PC-3 (cell line): Measurements from ENCODE around the gene GNB1. TPM values are rescaled to one million over a fixed set of nuclear protein-coding genes. Genes with fewer than 3 reads are reported as not detected.

ENCODE experiments used
- ATAC-seq: fragments of 200-7000 bp; cut with Tn5 transposase; 2 replicates; pipeline ENCODE4 v1.9.1; 2020; ENCODE audit warnings: mild to moderate bottlenecking, moderate library complexity
- BruUV-seq: library from RNA; stranded (reverse); fragments of 400-500 nt; replicated peaks from 2 replicates; lab custom pipeline; 2021; lab: Mats Ljungman, UMichigan
- CTCF ChIA-PET: fragments of 300-600 bp; sonication (Branson Sonifier 250); formaldehyde crosslinking; loops from one replicate; lab custom pipeline; 2022; ENCODE audit warnings: antibody characterized with exemption; lab: Charles Lee
- POLR2A ChIA-PET: fragments of 300-600 bp; sonication (Branson Sonifier 250); formaldehyde crosslinking; loops from one replicate; lab custom pipeline; 2022; ENCODE audit warnings: antibody characterized with exemption; ENCODE audit not compliant: unreplicated experiment; lab: Charles Lee
- DNase-seq: peaks from one replicate; pipeline ENCODE4 v3.0.0-alpha.2; 2015
- H2AFZ ChIP-seq: fragments of 300-600 bp; sonication (generic); 2 replicates; pipeline ENCODE4 v1.6.0; 2016; ENCODE audit warnings: antibody characterized with exemption, low read length
- H3F3A ChIP-seq: fragments of 300-600 bp; sonication (generic); one replicate; pipeline ENCODE4 v1.6.0; 2017; ENCODE audit warnings: antibody characterized with exemption, low read length, control low read depth, mild to moderate bottlenecking; ENCODE audit not compliant: unreplicated experiment
- H3K27ac ChIP-seq: fragments of 300-600 bp; sonication (generic); 2 replicates; pipeline ENCODE4 v1.5.1; 2016; ENCODE audit warnings: mild to moderate bottlenecking, low read length
- H3K27me3 ChIP-seq: fragments of 300-600 bp; sonication (generic); 2 replicates; pipeline ENCODE4 v1.6.1; 2016; ENCODE audit warnings: low read length, mixed read lengths
- H3K36me3 ChIP-seq: fragments of 300-600 bp; sonication (generic); 2 replicates; pipeline ENCODE4 v1.6.1; 2016; ENCODE audit warnings: low read depth, mixed run types, low read length, mixed read lengths
- H3K4me1 ChIP-seq: fragments of 300-600 bp; sonication (generic); 2 replicates; pipeline ENCODE4 v1.5.1; 2016; ENCODE audit warnings: low read length; ENCODE audit not compliant: insufficient read depth
- H3K4me2 ChIP-seq: fragments of 300-600 bp; sonication (generic); 2 replicates; pipeline ENCODE4 v1.6.0; 2016; ENCODE audit warnings: low read length
- H3K4me3 ChIP-seq: fragments of 300-600 bp; sonication (generic); 2 replicates; pipeline ENCODE4 v1.5.1; 2016; ENCODE audit warnings: mild to moderate bottlenecking, low read length, mixed read lengths
- H3K79me2 ChIP-seq: fragments of 300-600 bp; sonication (generic); 2 replicates; pipeline ENCODE4 v1.6.1; 2017; ENCODE audit warnings: low read length, mixed read lengths
- H3K9ac ChIP-seq: fragments of 300-600 bp; sonication (generic); 2 replicates; pipeline ENCODE4 v1.6.0; 2016; ENCODE audit warnings: mild to moderate bottlenecking, low read length
- H3K9me2 ChIP-seq: fragments of 300-600 bp; sonication (generic); replicated peaks from 2 replicates; pipeline ENCODE4 v1.6.1; 2016; ENCODE audit warnings: mixed run types, low read length, mixed read lengths
- H3K9me3 ChIP-seq: fragments of 300-600 bp; sonication (generic); 2 replicates; pipeline ENCODE4 v1.6.1; 2016; ENCODE audit warnings: low read length, mixed read lengths
- H4K20me1 ChIP-seq: fragments of 300-600 bp; sonication (generic); 2 replicates; pipeline ENCODE4 v1.6.1; 2016; ENCODE audit warnings: low read length, mixed read lengths
- EZH2 ChIP-seq: fragments of 300-600 bp; sonication (generic); IDR thresholded peaks from one replicate; pipeline ENCODE4 v1.6.1; 2017; ENCODE audit warnings: antibody characterized with exemption, mild to moderate bottlenecking, low read length; ENCODE audit not compliant: unreplicated experiment
- EZH2phosphoT487 ChIP-seq: fragments of 300-600 bp; sonication (generic); IDR thresholded peaks from 2 replicates; pipeline ENCODE4 v1.6.1; 2018; ENCODE audit warnings: mild to moderate bottlenecking, antibody characterized with exemption, low read length, borderline replicate concordance
- intact Hi-C: fragments of 100-400 bp; cut with micrococcal nuclease; formaldehyde crosslinking; loops from 2 replicates; pipeline ENCODE4 v1.9.0; 2023
- total RNA-seq: library from RNA; depleted of rRNA; stranded (reverse); fragments of >200 nt; gene quantifications from 2 replicates; pipeline ENCODE4 v1.2.3, GENCODE V29; 2014
- TF ChIP-seq, protein P1 (sequence below): fragments of 300-600 bp; sonication (generic); conservative IDR thresholded peaks from 2 replicates; pipeline ENCODE4 v1.5.1; 2017; ENCODE audit warnings: antibody characterized with exemption, low read depth, mild to moderate bottlenecking, low read length

Gene GNB1
- total RNA-seq, 1 experiment from 2014 or later, result 125 TPM

DNA sequence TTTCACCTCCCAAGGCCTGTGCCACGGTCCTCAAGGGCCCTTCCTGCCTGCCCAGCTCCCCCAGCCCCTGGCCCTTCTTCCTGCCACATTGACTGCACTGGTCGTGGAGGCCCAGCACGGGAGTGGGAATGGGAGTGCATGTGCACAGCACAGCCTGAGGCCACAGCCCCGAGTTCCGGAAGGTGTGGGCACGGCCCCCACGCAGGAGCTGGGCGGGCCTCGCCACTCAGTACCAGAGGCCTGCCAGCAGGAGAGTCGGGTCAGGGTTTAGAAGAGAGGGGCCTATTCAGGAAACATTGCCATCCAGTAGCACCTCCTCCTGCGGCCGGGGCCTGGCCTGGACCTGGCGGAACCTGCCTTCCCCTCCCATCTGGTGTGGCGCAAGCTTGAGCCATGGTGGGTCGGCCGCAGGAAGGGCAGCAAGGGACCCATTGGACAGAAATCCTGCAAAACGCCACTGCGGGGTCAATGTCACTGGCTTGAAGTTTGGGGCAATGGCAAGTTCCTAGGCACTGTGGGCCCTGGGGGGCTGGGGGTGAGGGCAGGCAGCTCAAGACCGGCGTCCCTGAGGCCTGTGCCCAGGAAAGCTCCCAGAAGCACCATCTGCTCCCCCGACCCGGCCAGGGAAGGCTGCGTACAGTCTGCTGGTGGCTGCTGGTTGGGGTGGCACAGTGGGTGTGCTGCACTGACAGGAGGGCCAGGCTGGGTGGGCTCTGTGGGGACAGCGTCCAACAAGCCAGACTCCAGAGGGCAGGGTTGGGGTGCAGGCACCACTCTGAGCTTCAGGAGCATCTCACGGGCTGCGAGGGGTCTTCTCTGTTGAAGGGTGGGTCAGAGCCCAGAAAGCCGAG lies 29.9 kb upstream of the GNB1 start:
- POLR2A ChIA-PET, result no interaction called here
- intact Hi-C loops, result no loop called here
- BruUV-seq, result no TSS peak

DNA sequence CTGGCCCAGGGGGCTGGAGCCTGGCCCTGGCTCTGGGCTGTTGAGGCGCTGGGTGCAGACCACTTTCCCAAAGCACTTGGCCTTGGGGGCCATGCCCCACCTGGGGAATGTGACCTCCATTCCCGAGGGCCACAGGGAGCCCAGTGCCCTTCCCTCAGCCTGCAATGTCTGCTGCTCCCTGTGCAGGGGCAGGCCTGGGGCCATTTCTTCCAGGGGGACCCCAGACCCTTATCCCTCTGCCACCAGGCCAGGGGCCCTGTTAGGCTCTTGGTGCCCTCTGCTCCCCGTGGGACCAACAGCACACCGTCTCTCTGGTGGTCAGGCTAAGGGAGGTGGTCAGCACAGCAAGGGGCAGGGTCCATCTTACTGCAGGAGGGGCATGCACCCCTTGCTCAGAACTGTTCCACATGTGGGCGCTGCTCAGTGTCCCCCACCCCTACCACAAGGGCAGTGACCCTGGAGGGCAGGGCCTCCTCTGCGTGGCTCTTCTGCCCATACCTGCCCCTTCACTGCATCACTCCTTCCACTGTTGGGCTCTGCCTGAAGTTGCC lies 29.2 kb upstream of the GNB1 start:
- Histone ChIP-seq H3K4me2 (peak overlapping the region; percentile 88), H3K4me1 (peaks cover 15% of the 10 kb centered on the region), H3K36me3 (no peaks in the 10 kb centered on the region), H3K9me3 (no peaks in the 10 kb centered on the region), H3K9me2 (no peaks in the 10 kb centered on the region), H3F3A (no peaks in the 10 kb centered on the region), H3K79me2 (no peaks in the 10 kb centered on the region), H3K27ac (no peak overlapping the region), H4K20me1 (no peaks in the 10 kb centered on the region), H2AFZ (peak overlapping the region; percentile 76; the same call in 1 of the 2 replicates), H3K4me3 (peak overlapping the region; percentile 73; the same call in 1 of the 2 replicates), H3K9ac (peak overlapping the region; percentile 16; the same call in 1 of the 2 replicates), H3K27me3 (no peaks in the 10 kb centered on the region)
- no peak for ATAC-seq
- no TSS peak for BruUV-seq
- ChIA-PET CTCF (no interaction called here), POLR2A (no interaction called here)
- intact Hi-C loops, result no loop called here
- TF ChIP-seq EZH2, result no peak
- no peak for DNase-seq

More for the DNA sequence above, 29.9 kb upstream of the GNB1 start:
- Histone ChIP-seq H3K27ac (no peak overlapping the region), H3K4me3 (no peak overlapping the region), H4K20me1 (no peaks in the 10 kb centered on the region), H3K9ac (no peak overlapping the region), H3K9me2 (no peaks in the 10 kb centered on the region), H3K27me3 (no peaks in the 10 kb centered on the region), H3K4me1 (peaks cover 15% of the 10 kb centered on the region), H3K36me3 (no peaks in the 10 kb centered on the region), H3F3A (no peaks in the 10 kb centered on the region), H3K9me3 (no peaks in the 10 kb centered on the region), H3K4me2 (no peak overlapping the region), H3K79me2 (no peaks in the 10 kb centered on the region), H2AFZ (no peak overlapping the region)
- no peak for DNase-seq
- CTCF ChIA-PET, result no interaction called here
- TF ChIP-seq EZH2phosphoT487 (no peak), EZH2 (no peak)
- TF ChIP-seq, protein P1, sequence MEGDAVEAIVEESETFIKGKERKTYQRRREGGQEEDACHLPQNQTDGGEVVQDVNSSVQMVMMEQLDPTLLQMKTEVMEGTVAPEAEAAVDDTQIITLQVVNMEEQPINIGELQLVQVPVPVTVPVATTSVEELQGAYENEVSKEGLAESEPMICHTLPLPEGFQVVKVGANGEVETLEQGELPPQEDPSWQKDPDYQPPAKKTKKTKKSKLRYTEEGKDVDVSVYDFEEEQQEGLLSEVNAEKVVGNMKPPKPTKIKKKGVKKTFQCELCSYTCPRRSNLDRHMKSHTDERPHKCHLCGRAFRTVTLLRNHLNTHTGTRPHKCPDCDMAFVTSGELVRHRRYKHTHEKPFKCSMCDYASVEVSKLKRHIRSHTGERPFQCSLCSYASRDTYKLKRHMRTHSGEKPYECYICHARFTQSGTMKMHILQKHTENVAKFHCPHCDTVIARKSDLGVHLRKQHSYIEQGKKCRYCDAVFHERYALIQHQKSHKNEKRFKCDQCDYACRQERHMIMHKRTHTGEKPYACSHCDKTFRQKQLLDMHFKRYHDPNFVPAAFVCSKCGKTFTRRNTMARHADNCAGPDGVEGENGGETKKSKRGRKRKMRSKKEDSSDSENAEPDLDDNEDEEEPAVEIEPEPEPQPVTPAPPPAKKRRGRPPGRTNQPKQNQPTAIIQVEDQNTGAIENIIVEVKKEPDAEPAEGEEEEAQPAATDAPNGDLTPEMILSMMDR, result no peak
- ATAC-seq, result no peak

GRCh38 chr1:1919304-1920056 lies 28.6 kb upstream of the GNB1 start:
- intact Hi-C loops, result loop anchor here (1.0 kb wide), 2 partner anchors 10 to 214 kb away; no protein-coding TSS in a partner anchor
- ATAC-seq, result peak; percentile 87
- peak overlapping the region; percentile 73 for H3K4me3 ChIP-seq
- H3K27ac ChIP-seq, result no peak overlapping the region
- no peaks in the 10 kb centered on the region for H4K20me1 ChIP-seq
- BruUV-seq, result no TSS peak
- no peaks in the 10 kb centered on the region for H3K79me2 ChIP-seq
- peak overlapping the region; percentile 78 for H2AFZ ChIP-seq
- peaks cover 15% of the 10 kb centered on the region for H3K4me1 ChIP-seq
- CTCF ChIA-PET, result interaction anchor here (0.7 kb wide), 1 partner anchor 125 kb away, joined by 5 read pairs; no protein-coding TSS in a partner anchor
- DNase-seq, result peak; percentile 100
- no peaks in the 10 kb centered on the region for H3K9me2 ChIP-seq
- H3K9me3 ChIP-seq, result no peaks in the 10 kb centered on the region
- H3F3A ChIP-seq, result no peaks in the 10 kb centered on the region
- H3K4me2 ChIP-seq, result peak overlapping the region; percentile 88
- no peaks in the 10 kb centered on the region for H3K36me3 ChIP-seq
- no peaks in the 10 kb centered on the region for H3K27me3 ChIP-seq
- no peak for TF ChIP-seq EZH2
- TF ChIP-seq EZH2phosphoT487, result no peak
- TF ChIP-seq, protein P1, result no peak
- POLR2A ChIA-PET, result no interaction called here
- peak overlapping the region; percentile 16; the same call in 1 of the 2 replicates for H3K9ac ChIP-seq
